ENCODE results near the gene MKNK1. TPM values are rescaled to one million over a fixed set of nuclear protein-coding genes. Genes with fewer than 3 reads are reported as not detected.

The MKNK1 gene
- total and polyA plus RNA-seq, 2 of the 8 experiments (the other 6 are each of a cell fraction or from before 2014, with no cell fraction given) = 13.9 to 21.5 TPM

- Histone ChIP-seq H3K23ac (ENCODE audit: insufficient read length) (no peak overlapping the region), H2BK15ac (ENCODE audit: low read length) (no peak overlapping the region), H3K36me3 (ENCODE audit: control insufficient read depth in 2 of 4, insufficient read depth in 4 of 4, low read length in 3 of 4) (no peaks in the 10 kb centered on the region), H3K79me1 (ENCODE audit: low read depth, low read length) (no peaks in the 10 kb centered on the region; the same call in 1 of the 2 replicates), H3K9ac (replicated peaks in 1 of 4; ENCODE audit: extremely low read depth in 1 of 4, low read depth in 3 of 4, low read length in 3 of 4) (no peak overlapping the region), H3K56ac (replicated peaks; ENCODE audit: insufficient read length, low read depth, low read length) (no peak overlapping the region), H3K4me1 (replicated peaks in 1 of 4; ENCODE audit: control insufficient read depth in 3 of 4, insufficient read depth in 4 of 4, low read length in 3 of 4) (no peaks in the 10 kb centered on the region; a peak in 1 of 7 replicates), H3K4me2 (ENCODE audit: insufficient read depth in 1 of 2, low read depth in 2 of 2, low read length in 2 of 2) (no peak overlapping the region), H2AFZ (ENCODE audit: low read length) (no peak overlapping the region), H4K8ac (ENCODE audit: extremely low read depth, insufficient read depth, low read length) (no peak overlapping the region), H2BK20ac (ENCODE audit: low read length) (no peak overlapping the region), H4K5ac (ENCODE audit: insufficient read length, low read depth, low read length) (no peak overlapping the region), H2AK5ac (ENCODE audit: low read depth, low read length) (no peak overlapping the region), H3K18ac (ENCODE audit: extremely low read depth, low read length) (no peak overlapping the region), H3K4me3 (ENCODE audit: extremely low read depth in 1 of 4, insufficient read depth in 2 of 4, low read depth in 3 of 4, low read length in 4 of 4) (no peak overlapping the region), H4K20me1 (replicated peaks in 1 of 2; ENCODE audit: control insufficient read depth in 1 of 2, insufficient read depth in 2 of 2, low read length in 2 of 2) (no peaks in the 10 kb centered on the region), H2BK120ac (replicated peaks; ENCODE audit: low read depth, low read length) (no peak overlapping the region), H3K9me3 (ENCODE audit: insufficient read depth in 2 of 2, low read depth in 1 of 2, low read length in 1 of 2) (no peaks in the 10 kb centered on the region), H2BK12ac (ENCODE audit: low read depth, low read length) (no peak overlapping the region), H3K23me2 (ENCODE audit: low read depth, low read length) (no peaks in the 10 kb centered on the region), H4K91ac (replicated peaks; ENCODE audit: insufficient read length, low read length) (no peak overlapping the region), H2BK5ac (ENCODE audit: low read depth, low read length) (no peak overlapping the region), H3K27ac (ENCODE audit: low read depth, low read length) (no peak overlapping the region), H3K4ac (replicated peaks; ENCODE audit: insufficient read length, low read depth, low read length) (no peak overlapping the region), H3K79me2 (ENCODE audit: control insufficient read depth in 1 of 2, insufficient read depth in 2 of 2, low read length in 2 of 2) (no peaks in the 10 kb centered on the region), H3K14ac (ENCODE audit: insufficient read length) (no peak overlapping the region), H3K27me3 (replicated peaks in 1 of 4; ENCODE audit: control insufficient read depth in 3 of 4, extremely low read depth in 1 of 4, insufficient read depth in 3 of 4, low read length in 3 of 4) (no peaks in the 10 kb centered on the region; a peak in 1 of 7 replicates)
- TF ChIP-seq RFX5 (IDR thresholded peaks at IDR 0.05; ENCODE audit: borderline replicate concordance, low read depth, low read length) = no peak
- ChIA-PET POLR2A (ENCODE audit: partially characterized antibody) (no interaction called here), CTCF (ENCODE audit: partially characterized antibody) (interaction anchor here (1.3 to 2.7 kb wide), 2 partner anchors 33 to 47 kb away, joined by 4 to 17 read pairs; partner anchors contain the start of gene MKNK1)
- DNase-seq (ENCODE audit: low read depth in 1 of 2, low spot score in 2 of 2) = no peak
- FAIRE-seq = no peak
- WGBS, 2 experiments (ENCODE audit: extremely low coverage in 1 of 2, insufficient coverage in 1 of 2, insufficient read length in 1 of 2, insufficient replicate concordance in 2 of 2, low coverage in 1 of 2, low lambda C conversion rate in 2 of 2, missing lambda C conversion rate in 1 of 2) = 97% methylated on average over 3 of the region's 3 CpGs; no CpG with 5 or more reads in 1 of the 2 experiments
Measured at GRCh38 chr1:46556822-46557221, 47.2 kb downstream of the MKNK1 start.

All from H1 (cell line).